Measurements from ENCODE around the gene CLEC4G. TPM values are rescaled to one million over a fixed set of nuclear protein-coding genes. Genes with fewer than 3 reads are reported as not detected.

Gene CLEC4G
- total and polyA plus RNA-seq, 2 of the 13 experiments (the other 11 are each of a cell fraction or from before 2014, with no cell fraction given): not detected

- TF ChIP-seq ZNF414 (CRISPR knock-in tag; IDR thresholded peaks at IDR 0.05) (peak; percentile 33; the same call in 1 of the 2 replicates), HNF1B (CRISPR knock-in tag; IDR thresholded peaks at IDR 0.05) (peak; percentile 26; the same call in 1 of the 2 replicates), JUND (CRISPR knock-in tag; IDR thresholded peaks at IDR 0.05) (peak; percentile 27; the same call in 1 of the 2 replicates), ARID5B (CRISPR knock-in tag; IDR thresholded peaks at IDR 0.05) (peak; percentile 33; the same call in 1 of the 2 replicates), ZNF558 (CRISPR knock-in tag; IDR thresholded peaks at IDR 0.05; ENCODE audit: borderline replicate concordance) (peak; percentile 91; the same call in 1 of the 2 replicates), HES4 (CRISPR knock-in tag; IDR thresholded peaks at IDR 0.05; ENCODE audit: borderline replicate concordance) (peak; percentile 66; the same call in 1 of the 2 replicates), ZNF883 (CRISPR knock-in tag; IDR thresholded peaks at IDR 0.05; ENCODE audit: not compliant biosample characterization) (no peak), ATF3 (CRISPR knock-in tag; IDR thresholded peaks at IDR 0.05) (no peak), ZNF562 (CRISPR knock-in tag; IDR thresholded peaks at IDR 0.05; ENCODE audit: borderline replicate concordance) (no peak), GMEB1 (CRISPR knock-in tag; IDR thresholded peaks at IDR 0.05; ENCODE audit: borderline replicate concordance) (peak; percentile 67), CHD2 (IDR thresholded peaks at IDR 0.05; ENCODE audit: low read depth, low read length) (0 out of 2 replicates have a peak, but pooled peaks have one; percentile 14), NR2F1 (CRISPR knock-in tag; IDR thresholded peaks at IDR 0.05) (no peak; a peak in 1 of 4 replicates), NBN (conservative IDR thresholded peaks at IDR 0.05) (no peak), MED1 (CRISPR knock-in tag; IDR thresholded peaks at IDR 0.05) (no peak; the same call in 1 of the 2 replicates), RNF219 (CRISPR knock-in tag; IDR thresholded peaks at IDR 0.05) (no peak; the same call in 1 of the 2 replicates), ETV5 (CRISPR knock-in tag; IDR thresholded peaks at IDR 0.05; ENCODE audit: borderline replicate concordance) (0 out of 2 replicates have a peak, but pooled peaks have one; percentile 15), THAP11 (CRISPR knock-in tag; IDR thresholded peaks at IDR 0.05) (peak; percentile 88)
Measured at GRCh38 chr19:7680606-7681339, 51.1 kb downstream of the CLEC4G start, which contains the start of gene TRAPPC5 (continued).
